Measurements from ENCODE around the gene CAMK2A.

DNA sequence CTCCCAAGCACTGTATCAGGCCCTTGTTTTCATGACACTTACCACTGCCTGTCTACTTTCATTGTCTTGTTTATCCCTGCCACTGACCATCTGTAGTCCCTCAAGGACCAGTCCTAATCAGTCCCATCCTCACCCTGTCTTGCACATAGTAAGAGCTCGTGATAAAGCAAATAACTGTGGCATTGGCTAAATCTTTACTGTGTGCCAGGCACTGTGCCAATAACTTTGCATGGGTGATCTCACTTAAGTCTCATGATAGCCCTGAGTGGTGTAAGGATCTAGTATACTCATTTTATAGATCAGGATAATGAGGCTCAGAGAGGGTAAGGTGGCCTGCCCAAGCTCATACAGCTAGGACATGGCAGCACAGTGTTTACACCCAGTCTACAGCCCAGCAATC, 117.4 kb downstream of the CAMK2A start:
- TF ChIP-seq POLR2A (IDR thresholded peaks at IDR 0.05), result no peak
- TF ChIP-seq, protein P1, sequence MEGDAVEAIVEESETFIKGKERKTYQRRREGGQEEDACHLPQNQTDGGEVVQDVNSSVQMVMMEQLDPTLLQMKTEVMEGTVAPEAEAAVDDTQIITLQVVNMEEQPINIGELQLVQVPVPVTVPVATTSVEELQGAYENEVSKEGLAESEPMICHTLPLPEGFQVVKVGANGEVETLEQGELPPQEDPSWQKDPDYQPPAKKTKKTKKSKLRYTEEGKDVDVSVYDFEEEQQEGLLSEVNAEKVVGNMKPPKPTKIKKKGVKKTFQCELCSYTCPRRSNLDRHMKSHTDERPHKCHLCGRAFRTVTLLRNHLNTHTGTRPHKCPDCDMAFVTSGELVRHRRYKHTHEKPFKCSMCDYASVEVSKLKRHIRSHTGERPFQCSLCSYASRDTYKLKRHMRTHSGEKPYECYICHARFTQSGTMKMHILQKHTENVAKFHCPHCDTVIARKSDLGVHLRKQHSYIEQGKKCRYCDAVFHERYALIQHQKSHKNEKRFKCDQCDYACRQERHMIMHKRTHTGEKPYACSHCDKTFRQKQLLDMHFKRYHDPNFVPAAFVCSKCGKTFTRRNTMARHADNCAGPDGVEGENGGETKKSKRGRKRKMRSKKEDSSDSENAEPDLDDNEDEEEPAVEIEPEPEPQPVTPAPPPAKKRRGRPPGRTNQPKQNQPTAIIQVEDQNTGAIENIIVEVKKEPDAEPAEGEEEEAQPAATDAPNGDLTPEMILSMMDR (IDR thresholded peaks at IDR 0.05 in 8 of 11, conservative IDR thresholded peaks at IDR 0.05 in 3 of 11), result no peak

Data from spleen (tissue), 7 donors.